HepG2 (cell line): ENCODE results near the gene TFAM. TPM values are rescaled to one million over a fixed set of nuclear protein-coding genes. Genes with fewer than 3 reads are reported as not detected.

Source experiments
- BHLHE40 ChIP-seq: IDR thresholded peaks from 2 replicates; pipeline ENCODE4 v1.6.1; 2011; ENCODE audit warnings: low read length, improper control_type of control experiment
- FIP1L1 ChIP-seq: fragments of 200-400 bp; formaldehyde crosslinking; IDR thresholded peaks from 2 replicates; pipeline ENCODE4 v1.6.1; 2018; ENCODE audit warnings: low read depth, mild to moderate bottlenecking, low read length, moderate library complexity, borderline replicate concordance; ENCODE audit not compliant: insufficient read depth
- GATAD2A ChIP-seq: IDR thresholded peaks from 2 replicates; pipeline ENCODE4 v1.6.1; 2016
- IRX3 ChIP-seq: sonication (generic); formaldehyde crosslinking; IDR thresholded peaks from 2 replicates; pipeline ENCODE4 v1.8.1; 2023; ENCODE audit warnings: mild to moderate bottlenecking, low read depth, missing genetic modification reagents, borderline replicate concordance
- PHB2 ChIP-seq: fragments of 450-650 bp; IDR thresholded peaks from 2 replicates; pipeline ENCODE4 v1.6.1; 2018; ENCODE audit not compliant: partially characterized antibody
- RCOR2 ChIP-seq: IDR thresholded peaks from 2 replicates; pipeline ENCODE4 v1.6.1; 2016; ENCODE audit warnings: missing biosample characterization, missing genetic modification reagents
- SETDB1 ChIP-seq: sonication (generic); formaldehyde crosslinking; IDR thresholded peaks from 2 replicates; pipeline ENCODE4 v1.5.1; 2020; ENCODE audit warnings: missing genetic modification reagents, mild to moderate bottlenecking, borderline replicate concordance
- ZNF33B ChIP-seq: sonication (generic); formaldehyde crosslinking; IDR thresholded peaks from 2 replicates; pipeline ENCODE4 v1.5.1; 2020; ENCODE audit warnings: mild to moderate bottlenecking, missing genetic modification reagents
- ZNF841 ChIP-seq: sonication (generic); formaldehyde crosslinking; IDR thresholded peaks from 2 replicates; pipeline ENCODE4 v1.8.1; 2023; ENCODE audit warnings: missing genetic modification reagents, borderline replicate concordance
- ZSCAN29 ChIP-seq: sonication (generic); formaldehyde crosslinking; conservative IDR thresholded peaks from 2 replicates; pipeline ENCODE4 v1.4.0; 2020; ENCODE audit warnings: mild to moderate bottlenecking, missing genetic modification reagents
- polyA plus RNA-seq, 8 experiments: library from polyadenylated mRNA; depleted of rRNA in 3 of 8; stranded (reverse) in 7 of 8; unstranded in 1 of 8; fragments of >200 nt; fragmentation: Illumina TruSeq in 4 of 8; extraction: Trizol in 4 of 8; gene quantifications; 2 replicates each; pipeline versions ENCODE4 v1.2.1 to v1.2.3, GENCODE V29; 2011 to 2016; ENCODE audit warnings: low read depth in 4 of 8, missing spikeins in 1 of 8, mixed read lengths in 1 of 8; ENCODE audit not compliant: insufficient read depth in 1 of 8
- total RNA-seq, 5 experiments: library from RNA; depleted of rRNA; stranded (reverse); fragments of >200 nt; fragmentation: Illumina TruSeq; extraction: Trizol; gene quantifications; 2 replicates each; pipeline ENCODE4 v1.2.3, GENCODE V29; 2016; ENCODE audit warnings: low read depth in 1 of 5
- TF ChIP-seq, protein P1 (sequence below): sonication (generic); formaldehyde crosslinking; IDR thresholded peaks from 2 replicates; pipeline ENCODE4 v1.8.0; 2023; ENCODE audit warnings: mild to moderate bottlenecking, missing genetic modification reagents
- TF ChIP-seq, protein P2 (sequence below): sonication (generic); formaldehyde crosslinking; IDR thresholded peaks from 2 replicates; pipeline ENCODE4 v1.4.0; 2020; ENCODE audit warnings: missing genetic modification reagents
- TF ChIP-seq, protein P3 (sequence below): sonication (generic); formaldehyde crosslinking; IDR thresholded peaks from 2 replicates; pipeline ENCODE4 v1.4.0; 2020; ENCODE audit warnings: missing genetic modification reagents
- TF ChIP-seq, protein P4 (sequence below): sonication (generic); formaldehyde crosslinking; IDR thresholded peaks from one replicate; pipeline ENCODE4 v1.5.1; 2020; ENCODE audit warnings: mild to moderate bottlenecking, missing genetic modification reagents; ENCODE audit errors: not compliant biosample characterization

Gene TFAM
- total and polyA plus RNA-seq, 2 of the 13 experiments (the other 11 are each of a cell fraction or from before 2014, with no cell fraction given) = 18.4 to 125 TPM

- TF ChIP-seq, protein P1, sequence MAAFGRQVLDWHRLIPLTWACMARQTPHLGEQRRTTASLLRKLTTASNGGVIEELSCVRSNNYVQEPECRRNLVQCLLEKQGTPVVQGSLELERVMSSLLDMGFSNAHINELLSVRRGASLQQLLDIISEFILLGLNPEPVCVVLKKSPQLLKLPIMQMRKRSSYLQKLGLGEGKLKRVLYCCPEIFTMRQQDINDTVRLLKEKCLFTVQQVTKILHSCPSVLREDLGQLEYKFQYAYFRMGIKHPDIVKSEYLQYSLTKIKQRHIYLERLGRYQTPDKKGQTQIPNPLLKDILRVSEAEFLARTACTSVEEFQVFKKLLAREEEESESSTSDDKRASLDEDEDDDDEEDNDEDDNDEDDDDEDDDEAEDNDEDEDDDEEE (CRISPR knock-in tag) = peak; percentile 49; the same call in 1 of the 2 replicates
- TF ChIP-seq, protein P2, sequence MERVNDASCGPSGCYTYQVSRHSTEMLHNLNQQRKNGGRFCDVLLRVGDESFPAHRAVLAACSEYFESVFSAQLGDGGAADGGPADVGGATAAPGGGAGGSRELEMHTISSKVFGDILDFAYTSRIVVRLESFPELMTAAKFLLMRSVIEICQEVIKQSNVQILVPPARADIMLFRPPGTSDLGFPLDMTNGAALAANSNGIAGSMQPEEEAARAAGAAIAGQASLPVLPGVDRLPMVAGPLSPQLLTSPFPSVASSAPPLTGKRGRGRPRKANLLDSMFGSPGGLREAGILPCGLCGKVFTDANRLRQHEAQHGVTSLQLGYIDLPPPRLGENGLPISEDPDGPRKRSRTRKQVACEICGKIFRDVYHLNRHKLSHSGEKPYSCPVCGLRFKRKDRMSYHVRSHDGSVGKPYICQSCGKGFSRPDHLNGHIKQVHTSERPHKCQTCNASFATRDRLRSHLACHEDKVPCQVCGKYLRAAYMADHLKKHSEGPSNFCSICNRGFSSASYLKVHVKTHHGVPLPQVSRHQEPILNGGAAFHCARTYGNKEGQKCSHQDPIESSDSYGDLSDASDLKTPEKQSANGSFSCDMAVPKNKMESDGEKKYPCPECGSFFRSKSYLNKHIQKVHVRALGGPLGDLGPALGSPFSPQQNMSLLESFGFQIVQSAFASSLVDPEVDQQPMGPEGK (CRISPR knock-in tag) = peak; percentile 52; the same call in 1 of the 2 replicates
- TF ChIP-seq PHB2 = no peak
- TF ChIP-seq ZNF841 (CRISPR knock-in tag) = no peak
- TF ChIP-seq BHLHE40 = peak; percentile 2; the same call in 1 of the 2 replicates
- TF ChIP-seq GATAD2A (CRISPR knock-in tag) = peak; percentile 53
- TF ChIP-seq, protein P3, sequence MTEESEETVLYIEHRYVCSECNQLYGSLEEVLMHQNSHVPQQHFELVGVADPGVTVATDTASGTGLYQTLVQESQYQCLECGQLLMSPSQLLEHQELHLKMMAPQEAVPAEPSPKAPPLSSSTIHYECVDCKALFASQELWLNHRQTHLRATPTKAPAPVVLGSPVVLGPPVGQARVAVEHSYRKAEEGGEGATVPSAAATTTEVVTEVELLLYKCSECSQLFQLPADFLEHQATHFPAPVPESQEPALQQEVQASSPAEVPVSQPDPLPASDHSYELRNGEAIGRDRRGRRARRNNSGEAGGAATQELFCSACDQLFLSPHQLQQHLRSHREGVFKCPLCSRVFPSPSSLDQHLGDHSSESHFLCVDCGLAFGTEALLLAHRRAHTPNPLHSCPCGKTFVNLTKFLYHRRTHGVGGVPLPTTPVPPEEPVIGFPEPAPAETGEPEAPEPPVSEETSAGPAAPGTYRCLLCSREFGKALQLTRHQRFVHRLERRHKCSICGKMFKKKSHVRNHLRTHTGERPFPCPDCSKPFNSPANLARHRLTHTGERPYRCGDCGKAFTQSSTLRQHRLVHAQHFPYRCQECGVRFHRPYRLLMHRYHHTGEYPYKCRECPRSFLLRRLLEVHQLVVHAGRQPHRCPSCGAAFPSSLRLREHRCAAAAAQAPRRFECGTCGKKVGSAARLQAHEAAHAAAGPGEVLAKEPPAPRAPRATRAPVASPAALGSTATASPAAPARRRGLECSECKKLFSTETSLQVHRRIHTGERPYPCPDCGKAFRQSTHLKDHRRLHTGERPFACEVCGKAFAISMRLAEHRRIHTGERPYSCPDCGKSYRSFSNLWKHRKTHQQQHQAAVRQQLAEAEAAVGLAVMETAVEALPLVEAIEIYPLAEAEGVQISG (CRISPR knock-in tag) = peak; percentile 72
- TF ChIP-seq FIP1L1 = no peak
- TF ChIP-seq IRX3 (CRISPR knock-in tag) = no peak; the same call in 1 of the 2 replicates
- no peak for TF ChIP-seq SETDB1 (CRISPR knock-in tag)
- TF ChIP-seq, protein P4, sequence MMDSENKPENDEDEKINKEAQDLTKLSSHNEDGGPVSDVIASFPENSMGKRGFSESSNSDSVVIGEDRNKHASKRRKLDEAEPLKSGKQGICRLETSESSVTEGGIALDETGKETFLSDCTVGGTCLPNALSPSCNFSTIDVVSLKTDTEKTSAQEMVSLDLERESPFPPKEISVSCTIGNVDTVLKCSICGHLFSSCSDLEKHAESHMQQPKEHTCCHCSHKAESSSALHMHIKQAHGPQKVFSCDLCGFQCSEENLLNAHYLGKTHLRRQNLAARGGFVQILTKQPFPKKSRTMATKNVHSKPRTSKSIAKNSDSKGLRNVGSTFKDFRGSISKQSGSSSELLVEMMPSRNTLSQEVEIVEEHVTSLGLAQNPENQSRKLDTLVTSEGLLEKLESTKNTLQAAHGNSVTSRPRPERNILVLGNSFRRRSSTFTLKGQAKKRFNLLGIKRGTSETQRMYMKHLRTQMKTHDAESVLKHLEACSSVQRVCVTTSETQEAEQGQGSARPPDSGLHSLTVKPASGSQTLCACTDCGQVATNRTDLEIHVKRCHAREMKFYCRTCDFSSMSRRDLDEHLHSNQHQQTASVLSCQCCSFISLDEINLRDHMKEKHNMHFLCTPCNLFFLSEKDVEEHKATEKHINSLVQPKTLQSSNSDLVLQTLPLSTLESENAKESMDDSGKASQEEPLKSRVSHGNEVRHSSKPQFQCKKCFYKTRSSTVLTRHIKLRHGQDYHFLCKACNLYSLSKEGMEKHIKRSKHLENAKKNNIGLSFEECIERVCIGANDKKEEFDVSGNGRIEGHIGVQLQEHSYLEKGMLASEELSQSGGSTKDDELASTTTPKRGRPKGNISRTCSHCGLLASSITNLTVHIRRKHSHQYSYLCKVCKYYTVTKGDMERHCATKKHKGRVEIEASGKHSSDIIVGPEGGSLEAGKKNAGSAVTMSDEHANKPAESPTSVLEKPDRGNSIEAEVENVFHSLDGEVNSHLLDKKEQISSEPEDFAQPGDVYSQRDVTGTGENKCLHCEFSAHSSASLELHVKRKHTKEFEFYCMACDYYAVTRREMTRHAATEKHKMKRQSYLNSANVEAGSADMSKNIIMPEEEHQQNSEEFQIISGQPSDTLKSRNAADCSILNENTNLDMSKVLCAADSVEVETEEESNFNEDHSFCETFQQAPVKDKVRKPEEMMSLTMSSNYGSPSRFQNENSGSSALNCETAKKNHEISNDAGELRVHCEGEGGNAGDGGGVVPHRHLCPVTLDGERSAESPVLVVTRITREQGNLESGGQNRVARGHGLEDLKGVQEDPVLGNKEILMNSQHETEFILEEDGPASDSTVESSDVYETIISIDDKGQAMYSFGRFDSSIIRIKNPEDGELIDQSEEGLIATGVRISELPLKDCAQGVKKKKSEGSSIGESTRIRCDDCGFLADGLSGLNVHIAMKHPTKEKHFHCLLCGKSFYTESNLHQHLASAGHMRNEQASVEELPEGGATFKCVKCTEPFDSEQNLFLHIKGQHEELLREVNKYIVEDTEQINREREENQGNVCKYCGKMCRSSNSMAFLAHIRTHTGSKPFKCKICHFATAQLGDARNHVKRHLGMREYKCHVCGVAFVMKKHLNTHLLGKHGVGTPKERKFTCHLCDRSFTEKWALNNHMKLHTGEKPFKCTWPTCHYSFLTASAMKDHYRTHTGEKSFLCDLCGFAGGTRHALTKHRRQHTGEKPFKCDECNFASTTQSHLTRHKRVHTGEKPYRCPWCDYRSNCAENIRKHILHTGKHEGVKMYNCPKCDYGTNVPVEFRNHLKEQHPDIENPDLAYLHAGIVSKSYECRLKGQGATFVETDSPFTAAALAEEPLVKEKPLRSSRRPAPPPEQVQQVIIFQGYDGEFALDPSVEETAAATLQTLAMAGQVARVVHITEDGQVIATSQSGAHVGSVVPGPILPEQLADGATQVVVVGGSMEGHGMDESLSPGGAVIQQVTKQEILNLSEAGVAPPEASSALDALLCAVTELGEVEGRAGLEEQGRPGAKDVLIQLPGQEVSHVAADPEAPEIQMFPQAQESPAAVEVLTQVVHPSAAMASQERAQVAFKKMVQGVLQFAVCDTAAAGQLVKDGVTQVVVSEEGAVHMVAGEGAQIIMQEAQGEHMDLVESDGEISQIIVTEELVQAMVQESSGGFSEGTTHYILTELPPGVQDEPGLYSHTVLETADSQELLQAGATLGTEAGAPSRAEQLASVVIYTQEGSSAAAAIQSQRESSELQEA = peak; percentile 83
- peak; percentile 74 for TF ChIP-seq ZNF33B
- TF ChIP-seq RCOR2 (CRISPR knock-in tag) = peak; percentile 53; the same call in 1 of the 2 replicates
- TF ChIP-seq ZSCAN29 (CRISPR knock-in tag) = 0 out of 2 replicates have a peak, but pooled peaks have one; percentile 23
Observed at GRCh38 chr10:58384999-58385783, at the start of gene TFAM (continued).
